RWPE1 (cell line): ENCODE results near the gene UVRAG.

Source experiments
- CTCF ChIA-PET: fragments of 350-600 bp; sonication (Branson Sonifier 250); formaldehyde crosslinking; extraction: SDS; loops from one replicate; lab custom pipeline; 2021; lab: Yijun Ruan, JAX
- POLR2A ChIA-PET: fragments of 400-600 bp; formaldehyde crosslinking; extraction: SDS; loops from one replicate; lab custom pipeline; 2020; ENCODE audit warnings: antibody characterized with exemption; ENCODE audit not compliant: low non-redundant PET; lab: Yijun Ruan, JAX
- DNase-seq: peaks from one replicate; pipeline ENCODE4 v3.0.0; 2012; ENCODE audit warnings: low spot score
- H3K27ac ChIP-seq: fragments of 450-650 bp; 2 replicates; pipeline ENCODE4 v1.5.1; 2017
- TF ChIP-seq, protein P1 (sequence below): fragments of 450-650 bp; conservative IDR thresholded peaks from 2 replicates; pipeline ENCODE4 v1.5.1; 2017; ENCODE audit warnings: low read depth, mild to moderate bottlenecking

Gene UVRAG

DNA sequence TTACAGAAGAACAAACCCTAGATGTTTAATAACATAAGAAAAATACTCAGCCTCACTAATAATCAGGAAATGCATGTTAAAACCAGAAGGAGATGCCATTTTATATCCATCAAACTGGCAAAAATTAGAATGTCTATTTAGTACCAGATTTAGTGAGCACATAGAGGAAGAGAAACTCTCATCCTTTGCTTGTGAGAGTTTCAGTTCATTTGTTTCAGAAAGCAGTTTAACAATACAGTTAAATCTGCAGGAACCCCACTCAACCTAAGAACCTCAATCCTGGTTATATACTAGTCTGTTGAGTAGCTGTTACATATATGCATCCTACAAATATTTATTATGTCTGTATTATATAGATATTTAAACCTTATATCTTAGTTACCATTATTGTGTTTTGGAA, 218.7 kb downstream of the UVRAG start:
- CTCF ChIA-PET = interaction anchor here (0.7 kb wide), 1 partner anchor 23 kb away, joined by 3 read pairs; no protein-coding TSS in a partner anchor
- POLR2A ChIA-PET = no interaction called here
- no peak for DNase-seq
- no peak overlapping the region for H3K27ac ChIP-seq
- TF ChIP-seq, protein P1, sequence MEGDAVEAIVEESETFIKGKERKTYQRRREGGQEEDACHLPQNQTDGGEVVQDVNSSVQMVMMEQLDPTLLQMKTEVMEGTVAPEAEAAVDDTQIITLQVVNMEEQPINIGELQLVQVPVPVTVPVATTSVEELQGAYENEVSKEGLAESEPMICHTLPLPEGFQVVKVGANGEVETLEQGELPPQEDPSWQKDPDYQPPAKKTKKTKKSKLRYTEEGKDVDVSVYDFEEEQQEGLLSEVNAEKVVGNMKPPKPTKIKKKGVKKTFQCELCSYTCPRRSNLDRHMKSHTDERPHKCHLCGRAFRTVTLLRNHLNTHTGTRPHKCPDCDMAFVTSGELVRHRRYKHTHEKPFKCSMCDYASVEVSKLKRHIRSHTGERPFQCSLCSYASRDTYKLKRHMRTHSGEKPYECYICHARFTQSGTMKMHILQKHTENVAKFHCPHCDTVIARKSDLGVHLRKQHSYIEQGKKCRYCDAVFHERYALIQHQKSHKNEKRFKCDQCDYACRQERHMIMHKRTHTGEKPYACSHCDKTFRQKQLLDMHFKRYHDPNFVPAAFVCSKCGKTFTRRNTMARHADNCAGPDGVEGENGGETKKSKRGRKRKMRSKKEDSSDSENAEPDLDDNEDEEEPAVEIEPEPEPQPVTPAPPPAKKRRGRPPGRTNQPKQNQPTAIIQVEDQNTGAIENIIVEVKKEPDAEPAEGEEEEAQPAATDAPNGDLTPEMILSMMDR = no peak

DNA sequence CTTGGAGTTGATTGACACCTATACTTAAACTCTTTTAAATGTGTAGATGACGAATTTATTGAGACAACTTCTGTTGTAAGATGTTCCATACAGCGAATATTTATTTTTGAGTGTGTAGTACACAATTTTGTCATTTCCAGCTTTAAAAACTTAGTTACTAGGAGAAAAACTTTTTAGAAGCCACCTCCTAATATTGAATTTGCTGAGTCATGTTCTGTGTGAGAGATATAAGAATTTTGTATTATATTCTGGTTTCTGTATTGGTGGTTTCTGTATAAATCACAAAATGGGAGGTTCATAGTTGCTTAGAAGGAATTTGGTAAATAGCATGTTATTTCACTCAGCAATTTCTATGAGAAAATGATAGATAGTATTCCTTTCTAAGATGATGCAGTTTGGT, 220.0 kb downstream of the UVRAG start:
- POLR2A ChIA-PET = no interaction called here
- CTCF ChIA-PET = no interaction called here

GRCh38 chr11:76038608-76039007, 223.6 kb downstream of the UVRAG start:
- DNase-seq = no peak
- no peak overlapping the region for H3K27ac ChIP-seq
- TF ChIP-seq, protein P1 = no peak
- ChIA-PET POLR2A (no interaction called here), CTCF (interaction anchor here (0.6 kb wide), 1 partner anchor 51 kb away, joined by 3 read pairs; no protein-coding TSS in a partner anchor)

More for the DNA sequence above, 220.0 kb downstream of the UVRAG start:
- DNase-seq = no peak
- no peak overlapping the region for H3K27ac ChIP-seq
- TF ChIP-seq, protein P1 = no peak

GRCh38 chr11:76041208-76041607, 226.2 kb downstream of the UVRAG start:
- TF ChIP-seq, protein P1 = no peak
- CTCF ChIA-PET = no interaction called here
- POLR2A ChIA-PET = no interaction called here
- no peak for DNase-seq
- no peak overlapping the region for H3K27ac ChIP-seq

DNA sequence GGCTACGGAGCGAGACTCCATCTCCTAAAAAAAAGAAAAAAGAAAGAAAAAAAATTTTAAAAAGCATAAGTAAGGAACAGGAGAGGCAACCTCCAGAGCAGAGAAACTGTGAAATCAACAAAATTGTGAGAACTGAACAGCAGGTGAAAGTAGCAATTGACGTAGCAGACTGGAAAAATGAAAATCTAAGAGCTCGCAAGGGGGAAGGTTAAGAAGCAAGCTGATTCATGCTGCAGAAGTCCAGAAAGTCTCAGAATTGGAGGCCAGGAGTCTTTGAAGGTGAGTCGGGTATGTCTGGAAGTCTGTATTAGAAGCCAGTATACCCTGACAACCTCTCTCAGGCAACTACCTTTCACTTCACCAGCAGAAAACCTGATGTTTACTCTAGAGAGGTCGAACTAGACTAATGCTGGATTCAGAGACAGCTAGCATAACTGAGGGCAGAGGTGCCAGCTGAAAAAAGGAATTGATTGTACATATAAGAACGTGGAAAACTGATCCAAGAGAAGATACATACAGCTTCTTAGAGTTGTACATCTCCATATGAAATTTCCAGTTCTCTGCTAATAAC, 229.8 kb downstream of the UVRAG start:
- CTCF ChIA-PET = no interaction called here
- no peak for DNase-seq
- POLR2A ChIA-PET = no interaction called here
- H3K27ac ChIP-seq = no peak overlapping the region
- TF ChIP-seq, protein P1 = no peak

DNA sequence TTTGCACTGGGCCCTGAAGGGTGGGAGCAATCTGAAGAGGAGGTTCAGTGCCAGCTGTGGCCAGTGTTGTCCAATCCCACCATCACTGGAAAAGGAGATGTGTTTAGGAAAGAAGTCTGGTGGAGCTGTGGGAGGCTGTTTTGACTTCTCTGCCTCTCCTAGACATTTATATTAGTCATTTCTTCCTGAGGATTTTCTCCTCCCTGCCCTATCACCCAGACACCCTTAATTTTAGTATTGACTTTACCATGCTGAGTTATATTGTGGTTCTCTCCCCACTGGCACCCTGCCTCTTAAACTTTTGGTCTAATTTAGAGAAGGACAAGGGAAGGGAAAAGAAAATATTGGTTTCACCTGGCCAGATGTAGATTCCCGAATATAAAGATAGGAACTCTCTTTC, 232.2 kb downstream of the UVRAG start:
- H3K27ac ChIP-seq = no peak overlapping the region
- DNase-seq = no peak
- TF ChIP-seq, protein P1 = no peak
- ChIA-PET CTCF (no interaction called here), POLR2A (no interaction called here)
